ENCODE data around the gene ITGB4.

The ITGB4 gene

GRCh38 chr17:75731086-75731715 lies 9.9 kb downstream of the ITGB4 start:
- Histone ChIP-seq H3K27ac (replicated peaks) (no peak overlapping the region), H3K27me3 (ENCODE audit: insufficient read depth, poor library complexity, severe bottlenecking) (no peaks in the 10 kb centered on the region), H3K4me3 (replicated peaks; ENCODE audit: insufficient read depth, low read length) (no peak overlapping the region)
- TF ChIP-seq REST (IDR thresholded peaks at IDR 0.05; ENCODE audit: insufficient replicate concordance, low read depth) = no peak
- no peak for TF ChIP-seq POLR2AphosphoS5 (IDR thresholded peaks at IDR 0.05; ENCODE audit: low read depth)
- no peak for TF ChIP-seq SPI1 (IDR thresholded peaks at IDR 0.05; ENCODE audit: borderline replicate concordance, low read depth)
- TF ChIP-seq CTCF (IDR thresholded peaks at IDR 0.05; ENCODE audit: insufficient read depth, low read length) = no peak
- no peak for TF ChIP-seq GABPA (IDR thresholded peaks at IDR 0.05; ENCODE audit: low read depth)
- DNase-seq (ENCODE audit: low read depth in 1 of 2, low spot score in 1 of 2) = no peak

DNA sequence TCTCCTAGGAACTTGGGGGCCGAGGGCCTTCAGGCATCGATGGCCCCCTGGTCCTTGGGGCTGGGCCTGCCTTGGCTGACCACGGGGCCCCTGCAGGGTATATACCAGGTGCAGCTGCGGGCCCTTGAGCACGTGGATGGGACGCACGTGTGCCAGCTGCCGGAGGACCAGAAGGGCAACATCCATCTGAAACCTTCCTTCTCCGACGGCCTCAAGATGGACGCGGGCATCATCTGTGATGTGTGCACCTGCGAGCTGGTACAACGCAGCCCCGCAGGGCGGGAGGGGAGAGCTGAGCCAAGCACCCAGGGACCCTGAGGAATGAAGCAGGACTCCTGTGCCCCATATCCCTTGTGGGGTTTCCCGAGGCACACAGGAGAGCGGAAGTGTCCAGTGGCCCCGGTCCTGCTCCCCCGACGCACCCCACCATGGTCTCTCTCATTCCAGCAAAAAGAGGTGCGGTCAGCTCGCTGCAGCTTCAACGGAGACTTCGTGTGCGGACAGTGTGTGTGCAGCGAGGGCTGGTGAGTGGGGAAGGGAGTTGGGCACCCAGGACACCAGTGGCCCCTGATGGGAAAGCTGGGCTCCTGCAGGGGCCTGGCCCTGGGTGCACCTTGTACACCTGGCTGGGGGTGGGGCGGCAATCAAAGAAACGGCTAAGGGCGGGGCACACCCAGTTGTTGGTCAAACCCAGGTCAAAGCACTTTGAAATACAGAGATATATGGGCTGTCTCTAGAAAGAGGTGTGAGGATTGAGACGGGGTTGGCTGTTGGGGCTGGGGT lies 10.6 kb downstream of the ITGB4 start:
- no peak overlapping the region for H3K27ac ChIP-seq (replicated peaks)
- H3K27me3 ChIP-seq (ENCODE audit: insufficient read depth, poor library complexity, severe bottlenecking) = no peaks in the 10 kb centered on the region
- TF ChIP-seq POLR2AphosphoS5 (IDR thresholded peaks at IDR 0.05; ENCODE audit: low read depth) (no peak), GABPA (IDR thresholded peaks at IDR 0.05; ENCODE audit: low read depth) (no peak), REST (IDR thresholded peaks at IDR 0.05; ENCODE audit: insufficient replicate concordance, low read depth) (no peak), SPI1 (IDR thresholded peaks at IDR 0.05; ENCODE audit: borderline replicate concordance, low read depth) (no peak), CTCF (IDR thresholded peaks at IDR 0.05; ENCODE audit: insufficient read depth, low read length) (no peak)
- no peak overlapping the region for H3K4me3 ChIP-seq (replicated peaks; ENCODE audit: insufficient read depth, low read length)
- no peak for DNase-seq (ENCODE audit: low read depth in 1 of 2, low spot score in 1 of 2)

GRCh38 chr17:75733471-75733870 lies 12.2 kb downstream of the ITGB4 start:
- H3K27ac ChIP-seq (replicated peaks) = no peak overlapping the region
- TF ChIP-seq GABPA (IDR thresholded peaks at IDR 0.05; ENCODE audit: low read depth) = no peak
- TF ChIP-seq REST (IDR thresholded peaks at IDR 0.05; ENCODE audit: insufficient replicate concordance, low read depth) = no peak
- no peak for TF ChIP-seq SPI1 (IDR thresholded peaks at IDR 0.05; ENCODE audit: borderline replicate concordance, low read depth)
- no peak for TF ChIP-seq CTCF (IDR thresholded peaks at IDR 0.05; ENCODE audit: insufficient read depth, low read length)
- TF ChIP-seq POLR2AphosphoS5 (IDR thresholded peaks at IDR 0.05; ENCODE audit: low read depth) = no peak
- DNase-seq (ENCODE audit: low read depth in 1 of 2, low spot score in 1 of 2) = no peak
- H3K4me3 ChIP-seq (replicated peaks; ENCODE audit: insufficient read depth, low read length) = no peak overlapping the region
- H3K27me3 ChIP-seq (ENCODE audit: insufficient read depth, poor library complexity, severe bottlenecking) = no peaks in the 10 kb centered on the region

All from HL-60 (cell line).